ENCODE measurements around the gene SUV39H1.

GRCh38 chrX:48747415-48748016 is 51.0 kb downstream of the SUV39H1 start:
- TF ChIP-seq CTCF (tag by site-specific recombination; IDR thresholded peaks at IDR 0.05) (no peak), KLF7 (tag by site-specific recombination; IDR thresholded peaks at IDR 0.05; ENCODE audit: borderline replicate concordance) (no peak), REST (tag by site-specific recombination; IDR thresholded peaks at IDR 0.05) (no peak)
